ENCODE data around the gene PDE4A. TPM values are rescaled to one million over a fixed set of nuclear protein-coding genes. Genes with fewer than 3 reads are reported as not detected.

The PDE4A gene
- total RNA-seq, 1 experiment from 2014 or later: 10.4 TPM

GRCh38 chr19:10439588-10439987 lies 19.2 kb downstream of the PDE4A start:
- no peaks in the 10 kb centered on the region for H3K4me1 ChIP-seq (replicated peaks; ENCODE audit: insufficient read depth)
- CTCF ChIA-PET: no interaction called here
- H4K20me1 ChIP-seq (ENCODE audit: insufficient read depth): no peaks in the 10 kb centered on the region
- POLR2A ChIA-PET (ENCODE audit: unreplicated experiment): no interaction called here
- H2AFZ ChIP-seq: no peak overlapping the region
- intact Hi-C loops (cut with micrococcal nuclease; ENCODE audit: unreplicated experiment): no loop called here
- no peaks in the 10 kb centered on the region for H3K79me2 ChIP-seq (ENCODE audit: low read depth)
- H3K27ac ChIP-seq: no peak overlapping the region
- H3K36me3 ChIP-seq (ENCODE audit: low read depth): no peaks in the 10 kb centered on the region
- H3K9me3 ChIP-seq (ENCODE audit: insufficient read depth, low read depth): no peaks in the 10 kb centered on the region
- no peak overlapping the region for H3K4me2 ChIP-seq
- BruUV-seq (replicated peaks): no TSS peak
- DNase-seq: no peak
- no peaks in the 10 kb centered on the region for H3K9me2 ChIP-seq (ENCODE audit: insufficient read depth)
- H3F3A ChIP-seq (ENCODE audit: insufficient read depth, low read depth): 0 out of 2 replicates have a peak, but pooled peaks cover 6% of the 10 kb centered on the region
- H3K27me3 ChIP-seq (ENCODE audit: insufficient read depth, low read depth): no peaks in the 10 kb centered on the region
- TF ChIP-seq, protein P1, sequence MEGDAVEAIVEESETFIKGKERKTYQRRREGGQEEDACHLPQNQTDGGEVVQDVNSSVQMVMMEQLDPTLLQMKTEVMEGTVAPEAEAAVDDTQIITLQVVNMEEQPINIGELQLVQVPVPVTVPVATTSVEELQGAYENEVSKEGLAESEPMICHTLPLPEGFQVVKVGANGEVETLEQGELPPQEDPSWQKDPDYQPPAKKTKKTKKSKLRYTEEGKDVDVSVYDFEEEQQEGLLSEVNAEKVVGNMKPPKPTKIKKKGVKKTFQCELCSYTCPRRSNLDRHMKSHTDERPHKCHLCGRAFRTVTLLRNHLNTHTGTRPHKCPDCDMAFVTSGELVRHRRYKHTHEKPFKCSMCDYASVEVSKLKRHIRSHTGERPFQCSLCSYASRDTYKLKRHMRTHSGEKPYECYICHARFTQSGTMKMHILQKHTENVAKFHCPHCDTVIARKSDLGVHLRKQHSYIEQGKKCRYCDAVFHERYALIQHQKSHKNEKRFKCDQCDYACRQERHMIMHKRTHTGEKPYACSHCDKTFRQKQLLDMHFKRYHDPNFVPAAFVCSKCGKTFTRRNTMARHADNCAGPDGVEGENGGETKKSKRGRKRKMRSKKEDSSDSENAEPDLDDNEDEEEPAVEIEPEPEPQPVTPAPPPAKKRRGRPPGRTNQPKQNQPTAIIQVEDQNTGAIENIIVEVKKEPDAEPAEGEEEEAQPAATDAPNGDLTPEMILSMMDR (conservative IDR thresholded peaks at IDR 0.05): no peak
- TF ChIP-seq EZH2 (IDR thresholded peaks at IDR 0.05; ENCODE audit: low read depth): no peak
- H3K4me3 ChIP-seq: no peak overlapping the region

DNA sequence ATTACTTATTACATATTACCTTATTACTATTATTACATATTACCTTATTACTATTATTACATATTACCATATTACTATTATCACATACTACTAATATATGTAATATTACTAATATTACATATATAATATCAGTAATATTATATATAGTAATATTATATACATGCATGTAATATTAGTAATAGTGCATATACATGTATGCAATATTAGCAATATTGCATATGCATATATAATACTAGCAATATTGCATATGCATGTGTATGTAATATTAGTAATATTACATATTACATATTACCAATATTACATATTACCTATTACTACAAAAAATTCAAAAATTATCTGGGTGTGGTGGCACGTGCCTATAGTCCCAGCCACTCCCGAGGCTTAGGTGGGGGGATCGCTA lies 22.4 kb downstream of the PDE4A start:
- POLR2A ChIA-PET (ENCODE audit: unreplicated experiment): no interaction called here
- Histone ChIP-seq H3K79me2 (ENCODE audit: low read depth) (no peaks in the 10 kb centered on the region), H3K27me3 (ENCODE audit: insufficient read depth, low read depth) (no peaks in the 10 kb centered on the region), H2AFZ (no peak overlapping the region), H3K4me1 (replicated peaks; ENCODE audit: insufficient read depth) (no peaks in the 10 kb centered on the region), H3K4me3 (no peak overlapping the region), H3F3A (ENCODE audit: insufficient read depth, low read depth) (0 out of 2 replicates have a peak, but pooled peaks cover 6% of the 10 kb centered on the region), H3K4me2 (no peak overlapping the region), H4K20me1 (ENCODE audit: insufficient read depth) (no peaks in the 10 kb centered on the region), H3K9me2 (ENCODE audit: insufficient read depth) (no peaks in the 10 kb centered on the region), H3K36me3 (ENCODE audit: low read depth) (no peaks in the 10 kb centered on the region), H3K27ac (no peak overlapping the region), H3K9me3 (ENCODE audit: insufficient read depth, low read depth) (no peaks in the 10 kb centered on the region)
- DNase-seq: no peak
- BruUV-seq (replicated peaks): no TSS peak
- CTCF ChIA-PET: no interaction called here
- no peak for TF ChIP-seq EZH2 (IDR thresholded peaks at IDR 0.05; ENCODE audit: low read depth)
- TF ChIP-seq, protein P1 (conservative IDR thresholded peaks at IDR 0.05): no peak
- intact Hi-C loops (cut with micrococcal nuclease; ENCODE audit: unreplicated experiment): no loop called here

GRCh38 chr19:10449037-10449436 lies 28.7 kb downstream of the PDE4A start:
- no peak for TF ChIP-seq EZH2 (IDR thresholded peaks at IDR 0.05; ENCODE audit: low read depth)
- TF ChIP-seq, protein P1 (conservative IDR thresholded peaks at IDR 0.05): no peak
- H4K20me1 ChIP-seq (ENCODE audit: insufficient read depth): no peaks in the 10 kb centered on the region
- POLR2A ChIA-PET (ENCODE audit: unreplicated experiment): no interaction called here
- no peak overlapping the region for H3K27ac ChIP-seq
- no peak overlapping the region for H3K4me2 ChIP-seq
- H3F3A ChIP-seq (ENCODE audit: insufficient read depth, low read depth): peaks cover 4% of the 10 kb centered on the region; the same call in 1 of the 2 replicates
- no peaks in the 10 kb centered on the region for H3K36me3 ChIP-seq (ENCODE audit: low read depth)
- H3K4me3 ChIP-seq: no peak overlapping the region
- DNase-seq: no peak
- intact Hi-C loops (cut with micrococcal nuclease; ENCODE audit: unreplicated experiment): no loop called here
- H3K9me3 ChIP-seq (ENCODE audit: insufficient read depth, low read depth): no peaks in the 10 kb centered on the region
- H2AFZ ChIP-seq: no peak overlapping the region
- no peaks in the 10 kb centered on the region for H3K79me2 ChIP-seq (ENCODE audit: low read depth)
- no peaks in the 10 kb centered on the region for H3K9me2 ChIP-seq (ENCODE audit: insufficient read depth)
- no peaks in the 10 kb centered on the region for H3K27me3 ChIP-seq (ENCODE audit: insufficient read depth, low read depth)
- H3K4me1 ChIP-seq (replicated peaks; ENCODE audit: insufficient read depth): no peaks in the 10 kb centered on the region
- CTCF ChIA-PET: no interaction called here
- no TSS peak for BruUV-seq (replicated peaks)

Data from PC-9 (cell line).